Measurements from ENCODE around the gene S100A6. TPM values are rescaled to one million over a fixed set of nuclear protein-coding genes. Genes with fewer than 3 reads are reported as not detected.

Gene S100A6
- total and polyA plus RNA-seq, 8 donors, result 154 to 2,520 (median 634) TPM

DNA sequence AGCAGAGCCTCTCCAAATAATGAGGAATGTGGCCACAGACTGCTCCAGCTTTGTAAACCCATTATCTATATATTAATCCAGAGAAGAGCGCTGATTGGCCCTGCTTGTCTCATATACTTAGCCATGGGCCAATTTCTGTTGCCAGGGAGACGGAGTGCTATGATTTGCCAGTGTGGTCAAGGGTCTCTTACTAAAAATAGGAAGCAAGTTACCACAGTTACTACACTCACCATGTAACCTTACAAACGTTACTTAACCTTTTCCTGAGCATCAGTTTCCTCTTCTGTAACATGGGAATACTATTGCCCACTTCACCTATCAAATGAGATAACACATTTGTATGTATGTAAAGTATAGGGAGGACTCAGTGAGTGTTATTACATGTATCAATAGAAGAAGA, 37.6 kb upstream of the S100A6 start:
- DNase-seq, result no peak
- 66 to 79% (median 74%) methylated on average over 3 of the region's 3 CpGs for WGBS, 5 donors
- no peaks in the 10 kb centered on the region for H3K9me3 ChIP-seq
- H3K36me3 ChIP-seq, result no peaks in the 10 kb centered on the region
- TF ChIP-seq POLR2A (IDR thresholded peaks at IDR 0.05) (no peak), EP300 (IDR thresholded peaks at IDR 0.05) (no peak)
- peaks cover 9 to 45% (median 18%) of the 10 kb centered on the region in 4 donors for H3K4me1 ChIP-seq
- H3K27me3 ChIP-seq, result no peaks in the 10 kb centered on the region
- H3K27ac ChIP-seq, result peak overlapping the region in 4 of 5 donors; percentile 54 to 81 (median 74)
- intact Hi-C loops (cut with DNase I; ENCODE audit: low total_unique reads), result loop anchor here (5.0 kb wide), 2 partner anchors 34 to 61 kb away; no protein-coding TSS in a partner anchor
- no peak overlapping the region for H3K4me3 ChIP-seq

DNA sequence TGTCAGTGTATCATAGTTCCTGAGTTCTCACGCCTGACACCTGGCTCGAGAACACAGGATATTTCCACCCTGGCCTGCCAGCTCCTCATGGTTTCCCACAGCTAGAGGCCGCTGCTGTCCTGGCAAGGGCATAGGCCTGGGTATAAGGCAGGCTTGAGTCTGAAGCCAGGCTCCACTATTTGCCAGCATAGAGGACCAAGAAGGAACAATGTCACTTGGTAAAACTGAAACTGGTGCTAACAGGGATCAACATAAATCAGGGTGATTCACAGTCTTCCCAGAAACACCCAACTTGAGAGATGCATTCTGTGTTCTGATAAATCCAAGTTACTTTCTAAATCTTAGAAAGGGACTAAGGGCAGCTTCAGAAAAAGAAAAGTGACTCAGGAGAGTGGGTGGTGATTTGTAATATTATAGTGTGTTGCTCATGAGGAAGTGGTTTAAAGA, 36.8 kb upstream of the S100A6 start:
- 6 to 23% (median 11%) methylated on average over 3 of the region's 3 CpGs for WGBS, 5 donors

DNA sequence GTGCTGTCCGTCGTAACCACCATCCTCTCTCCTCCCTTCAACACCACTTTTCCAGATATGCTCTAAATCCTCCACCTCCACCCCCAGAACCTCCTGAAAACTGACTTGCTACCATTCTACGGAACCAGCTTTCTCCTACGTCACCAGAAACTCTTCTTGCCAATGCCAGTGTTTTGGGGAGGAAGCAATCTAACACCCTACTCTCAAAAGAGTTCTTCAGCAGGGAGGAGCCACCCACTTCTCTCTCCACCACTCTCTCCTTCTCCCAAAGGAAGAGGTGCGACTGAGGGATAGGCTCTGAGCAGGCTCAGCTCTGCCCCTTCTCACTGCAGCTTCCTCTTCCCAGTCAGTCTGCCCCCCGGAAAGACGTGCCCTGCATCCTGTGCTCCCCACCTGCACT, 35.9 kb upstream of the S100A6 start:
- WGBS, 5 donors, result 66 to 81% (median 78%) methylated on average over 7 of the region's 7 CpGs
- no peak overlapping the region for H3K4me3 ChIP-seq
- intact Hi-C loops (cut with DNase I; ENCODE audit: low total_unique reads), result loop anchor here (5.0 kb wide), 2 partner anchors 36 to 59 kb away; no protein-coding TSS in a partner anchor

More for the DNA sequence above, 36.8 kb upstream of the S100A6 start:
- Histone ChIP-seq H3K9me3 (no peaks in the 10 kb centered on the region), H3K27me3 (no peaks in the 10 kb centered on the region), H3K4me1 (peaks cover 17 to 50% (median 26%) of the 10 kb centered on the region in 4 donors), H3K36me3 (no peaks in the 10 kb centered on the region), H3K4me3 (no peak overlapping the region), H3K27ac (peak overlapping the region; percentile 44 to 81 (median 68))
- intact Hi-C loops (cut with DNase I; ENCODE audit: low total_unique reads), result loop anchor here (5.0 kb wide), 2 partner anchors 35 to 60 kb away; no protein-coding TSS in a partner anchor
- peak; percentile 91 to 92 for DNase-seq
- no peak for TF ChIP-seq POLR2A (IDR thresholded peaks at IDR 0.05)
- TF ChIP-seq POLR2AphosphoS5 (IDR thresholded peaks at IDR 0.05), result peak; percentile 31 to 93 (median 48)
- TF ChIP-seq, protein P1, sequence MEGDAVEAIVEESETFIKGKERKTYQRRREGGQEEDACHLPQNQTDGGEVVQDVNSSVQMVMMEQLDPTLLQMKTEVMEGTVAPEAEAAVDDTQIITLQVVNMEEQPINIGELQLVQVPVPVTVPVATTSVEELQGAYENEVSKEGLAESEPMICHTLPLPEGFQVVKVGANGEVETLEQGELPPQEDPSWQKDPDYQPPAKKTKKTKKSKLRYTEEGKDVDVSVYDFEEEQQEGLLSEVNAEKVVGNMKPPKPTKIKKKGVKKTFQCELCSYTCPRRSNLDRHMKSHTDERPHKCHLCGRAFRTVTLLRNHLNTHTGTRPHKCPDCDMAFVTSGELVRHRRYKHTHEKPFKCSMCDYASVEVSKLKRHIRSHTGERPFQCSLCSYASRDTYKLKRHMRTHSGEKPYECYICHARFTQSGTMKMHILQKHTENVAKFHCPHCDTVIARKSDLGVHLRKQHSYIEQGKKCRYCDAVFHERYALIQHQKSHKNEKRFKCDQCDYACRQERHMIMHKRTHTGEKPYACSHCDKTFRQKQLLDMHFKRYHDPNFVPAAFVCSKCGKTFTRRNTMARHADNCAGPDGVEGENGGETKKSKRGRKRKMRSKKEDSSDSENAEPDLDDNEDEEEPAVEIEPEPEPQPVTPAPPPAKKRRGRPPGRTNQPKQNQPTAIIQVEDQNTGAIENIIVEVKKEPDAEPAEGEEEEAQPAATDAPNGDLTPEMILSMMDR (IDR thresholded peaks at IDR 0.05), result peak in 6 of 7 experiments; percentile 22 to 97 (median 76)
- TF ChIP-seq EP300 (IDR thresholded peaks at IDR 0.05), result no peak

DNA sequence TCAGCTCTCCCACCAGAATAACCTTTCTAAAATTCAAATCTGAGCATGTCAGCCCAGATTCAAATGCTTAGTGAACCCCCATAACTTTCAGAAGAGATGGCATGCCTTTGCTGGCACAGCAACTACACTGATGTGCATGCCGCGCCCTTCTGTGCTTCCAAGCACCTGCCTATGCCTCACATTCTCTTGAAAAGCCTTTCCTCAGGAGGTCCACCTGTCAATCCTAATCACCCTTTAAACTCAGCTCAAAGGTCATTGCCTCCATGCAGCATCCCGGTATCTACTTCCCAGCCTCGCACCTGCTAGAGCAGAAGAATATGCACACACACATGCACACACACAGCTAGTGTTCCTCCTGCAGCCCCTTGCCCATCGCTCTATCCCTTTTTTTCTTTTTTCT, 35.1 kb upstream of the S100A6 start:
- Histone ChIP-seq H3K9me3 (no peaks in the 10 kb centered on the region), H3K4me3 (no peak overlapping the region), H3K36me3 (no peaks in the 10 kb centered on the region), H3K27me3 (no peaks in the 10 kb centered on the region), H3K4me1 (peaks cover 34 to 60% (median 43%) of the 10 kb centered on the region in 4 donors), H3K27ac (no peak overlapping the region)
- 75 to 85% (median 80%) methylated on average over 5 of the region's 5 CpGs for WGBS, 5 donors
- TF ChIP-seq, protein P1 (IDR thresholded peaks at IDR 0.05), result no peak
- TF ChIP-seq POLR2AphosphoS5 (IDR thresholded peaks at IDR 0.05) (no peak), EP300 (IDR thresholded peaks at IDR 0.05) (no peak)
- intact Hi-C loops (cut with DNase I; ENCODE audit: low total_unique reads), result loop anchor here (5.0 kb wide), 2 partner anchors 36 to 59 kb away; no protein-coding TSS in a partner anchor
- no peak for DNase-seq

More for the DNA sequence above, 35.9 kb upstream of the S100A6 start:
- peaks cover 26 to 51% (median 35%) of the 10 kb centered on the region in 4 donors for H3K4me1 ChIP-seq
- TF ChIP-seq EP300 (IDR thresholded peaks at IDR 0.05), result no peak
- TF ChIP-seq, protein P1 (IDR thresholded peaks at IDR 0.05), result no peak
- no peak for TF ChIP-seq POLR2A (IDR thresholded peaks at IDR 0.05)
- TF ChIP-seq POLR2AphosphoS5 (IDR thresholded peaks at IDR 0.05), result no peak
- peak overlapping the region in 3 of 5 donors; percentile 68 to 81 (median 79) for H3K27ac ChIP-seq
- H3K36me3 ChIP-seq, result no peaks in the 10 kb centered on the region
- DNase-seq, result no peak
- no peaks in the 10 kb centered on the region for H3K27me3 ChIP-seq
- no peaks in the 10 kb centered on the region for H3K9me3 ChIP-seq

DNA sequence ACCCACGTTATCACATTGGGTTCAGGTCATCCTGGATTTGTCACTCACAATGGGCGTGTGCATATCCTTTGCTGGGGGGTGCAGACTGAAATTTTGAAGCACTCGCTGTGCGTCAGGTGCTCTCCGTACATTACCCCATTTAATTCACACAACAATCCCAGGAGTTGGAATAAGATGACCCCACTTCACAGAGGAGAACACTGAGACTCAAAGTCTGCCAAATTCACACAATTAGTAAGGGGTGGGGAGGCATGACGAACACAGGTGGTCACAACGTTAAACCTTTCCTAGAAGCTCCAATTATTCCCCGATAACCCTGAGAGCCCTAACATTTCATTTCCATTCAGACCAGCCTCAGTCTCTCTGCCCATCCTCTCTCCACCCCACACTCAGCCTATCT, 33.7 kb upstream of the S100A6 start:
- Histone ChIP-seq H3K27me3 (no peaks in the 10 kb centered on the region), H3K27ac (no peak overlapping the region), H3K4me3 (no peak overlapping the region), H3K9me3 (no peaks in the 10 kb centered on the region), H3K36me3 (no peaks in the 10 kb centered on the region), H3K4me1 (peaks cover 41 to 67% (median 50%) of the 10 kb centered on the region in 4 donors)
- DNase-seq, result no peak
- TF ChIP-seq, protein P1 (IDR thresholded peaks at IDR 0.05), result no peak
- TF ChIP-seq POLR2A (IDR thresholded peaks at IDR 0.05) (no peak), EP300 (IDR thresholded peaks at IDR 0.05) (no peak), POLR2AphosphoS5 (IDR thresholded peaks at IDR 0.05) (no peak)
- intact Hi-C loops (cut with DNase I; ENCODE audit: low total_unique reads), result loop anchor here (5.0 kb wide), 1 partner anchor 37 kb away; no protein-coding TSS in a partner anchor
- WGBS, 5 donors, result 84 to 89% (median 87%) methylated on average over 8 of the region's 8 CpGs
